GM12874 (cell line): Measurements from ENCODE around the gene MPIG6B.

Source experiments
- TF ChIP-seq, protein P1 (sequence below): IDR thresholded peaks from 2 replicates; pipeline ENCODE4 v1.5.1; 2011; ENCODE audit warnings: low read depth, mild to moderate bottlenecking, control low read depth, low read length, moderate library complexity; ENCODE audit not compliant: insufficient read depth

MPIG6B gene

DNA sequence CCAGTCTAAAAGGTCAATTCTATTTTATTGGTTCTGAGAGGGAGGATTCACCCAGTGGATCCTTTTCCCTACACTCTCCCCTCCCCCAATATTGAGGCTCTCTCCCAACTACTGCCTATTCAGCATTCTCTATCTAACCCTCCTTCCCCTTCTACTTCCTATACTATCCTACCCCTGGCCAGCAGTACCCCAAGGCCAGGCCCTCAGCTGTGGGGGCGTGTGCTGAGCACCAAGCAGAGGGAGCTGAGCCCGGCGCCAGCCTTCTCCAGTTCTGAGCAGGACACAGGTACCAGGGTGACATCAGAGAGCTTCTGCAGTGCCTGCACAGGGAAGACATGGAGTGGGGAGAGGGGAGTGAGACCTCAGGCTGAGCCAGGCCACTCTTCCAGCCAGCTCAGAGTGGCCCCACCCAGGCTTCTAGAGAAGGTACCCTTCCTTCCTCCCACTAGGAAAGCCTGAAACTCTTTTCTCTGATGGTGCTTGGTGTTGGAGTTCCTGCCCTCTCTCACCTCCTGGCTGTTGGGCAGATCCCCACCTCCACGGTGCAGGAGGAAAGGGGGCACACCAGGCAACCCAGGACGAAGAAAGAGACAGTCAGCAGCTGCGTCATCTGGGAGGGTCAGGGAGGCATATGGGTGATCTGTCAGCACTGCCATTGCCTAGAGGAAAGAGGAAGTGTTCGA is 4.0 kb downstream of the MPIG6B start:
- TF ChIP-seq, protein P1, sequence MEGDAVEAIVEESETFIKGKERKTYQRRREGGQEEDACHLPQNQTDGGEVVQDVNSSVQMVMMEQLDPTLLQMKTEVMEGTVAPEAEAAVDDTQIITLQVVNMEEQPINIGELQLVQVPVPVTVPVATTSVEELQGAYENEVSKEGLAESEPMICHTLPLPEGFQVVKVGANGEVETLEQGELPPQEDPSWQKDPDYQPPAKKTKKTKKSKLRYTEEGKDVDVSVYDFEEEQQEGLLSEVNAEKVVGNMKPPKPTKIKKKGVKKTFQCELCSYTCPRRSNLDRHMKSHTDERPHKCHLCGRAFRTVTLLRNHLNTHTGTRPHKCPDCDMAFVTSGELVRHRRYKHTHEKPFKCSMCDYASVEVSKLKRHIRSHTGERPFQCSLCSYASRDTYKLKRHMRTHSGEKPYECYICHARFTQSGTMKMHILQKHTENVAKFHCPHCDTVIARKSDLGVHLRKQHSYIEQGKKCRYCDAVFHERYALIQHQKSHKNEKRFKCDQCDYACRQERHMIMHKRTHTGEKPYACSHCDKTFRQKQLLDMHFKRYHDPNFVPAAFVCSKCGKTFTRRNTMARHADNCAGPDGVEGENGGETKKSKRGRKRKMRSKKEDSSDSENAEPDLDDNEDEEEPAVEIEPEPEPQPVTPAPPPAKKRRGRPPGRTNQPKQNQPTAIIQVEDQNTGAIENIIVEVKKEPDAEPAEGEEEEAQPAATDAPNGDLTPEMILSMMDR = no peak

DNA sequence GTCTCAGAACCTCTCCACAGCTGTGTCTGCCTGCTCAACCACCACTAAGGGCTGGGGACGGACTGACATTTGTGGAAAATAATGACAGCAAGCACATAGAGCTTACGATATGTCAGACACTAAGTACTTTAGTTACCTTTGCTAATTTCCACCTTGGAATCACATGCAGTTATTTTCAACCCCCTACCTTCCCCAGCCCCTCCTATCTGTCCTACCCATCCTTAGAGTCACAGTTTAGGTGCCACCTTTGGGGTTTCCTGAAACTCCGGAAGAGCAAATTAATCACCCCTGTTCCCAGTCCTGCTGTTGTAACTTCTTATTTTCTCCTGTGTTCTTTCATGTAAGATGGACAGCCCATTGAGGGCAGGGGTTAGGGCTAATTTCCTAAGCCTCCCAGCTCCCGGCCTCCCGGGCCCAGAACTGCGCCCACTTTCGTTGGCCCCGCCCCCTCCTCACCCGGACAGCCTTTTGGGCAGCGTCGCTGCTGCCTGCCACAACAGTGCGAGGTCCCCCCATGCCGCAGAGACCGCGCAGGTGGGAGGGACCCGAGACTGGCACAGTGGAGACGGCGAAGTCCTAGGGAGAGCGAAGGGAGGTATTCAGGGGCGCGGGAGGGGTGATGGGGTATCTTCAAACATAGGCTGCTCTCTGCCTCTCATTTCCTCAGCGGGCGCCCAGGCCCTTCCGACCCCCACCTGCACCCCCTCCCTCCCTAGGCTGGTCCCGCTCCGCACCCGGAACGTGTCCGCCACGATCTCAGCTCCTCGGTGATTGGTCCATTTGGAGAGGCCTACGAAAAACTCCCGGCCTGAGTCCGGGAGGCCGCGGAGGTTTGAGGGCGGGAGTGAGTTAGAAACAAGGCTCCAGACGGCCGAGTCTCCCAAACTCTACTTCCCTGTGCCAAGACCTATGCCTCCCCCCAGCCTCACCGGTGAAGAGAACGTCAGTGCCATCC is 4.8 kb downstream of the MPIG6B start:
- TF ChIP-seq, protein P1 = no peak

DNA sequence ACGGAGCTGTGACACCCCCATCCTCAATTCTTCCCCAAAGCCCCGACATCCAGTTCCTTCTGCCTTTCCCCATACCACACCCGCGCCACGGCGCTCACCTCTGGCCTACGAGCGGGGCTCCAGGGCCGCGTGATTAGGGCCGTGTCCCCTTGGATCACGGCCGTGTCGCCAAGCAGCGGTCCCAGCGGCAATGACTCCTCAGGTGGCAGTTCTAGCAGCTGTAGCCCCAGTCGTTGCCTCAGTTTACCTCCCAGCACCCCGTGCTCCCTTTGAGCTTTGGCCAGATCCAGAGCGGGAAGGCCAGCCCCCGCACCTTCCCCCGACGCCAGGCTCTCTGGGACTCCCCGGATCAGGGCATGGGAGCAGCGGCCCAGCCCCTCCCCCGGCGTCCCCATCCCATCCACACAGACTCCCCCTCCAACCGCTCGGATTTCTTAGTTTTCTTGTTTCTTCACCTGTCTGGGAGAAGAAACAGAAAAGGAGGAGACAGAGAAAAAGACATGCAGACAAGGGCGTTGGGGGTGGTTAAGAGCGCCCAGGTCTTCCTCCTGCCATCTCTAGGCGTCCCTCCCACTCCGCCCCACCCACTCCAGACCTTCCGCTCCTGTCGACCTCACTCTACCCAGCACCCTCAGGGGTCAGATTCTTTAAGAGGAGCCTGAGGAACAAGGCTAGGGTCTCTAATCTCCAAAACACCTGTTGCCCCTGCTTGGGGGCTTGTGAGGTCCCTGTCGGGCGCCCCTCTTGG is 5.8 kb downstream of the MPIG6B start, which contains the start of gene DDAH2:
Gene DDAH2, minus strand, starts transcription at position 533 of the 748 bp plus-strand sequence. Its CDS starts 138 bp downstream, at position 395.
- TF ChIP-seq, protein P1 = peak; percentile 84; the same call in 1 of the 2 replicates

DNA sequence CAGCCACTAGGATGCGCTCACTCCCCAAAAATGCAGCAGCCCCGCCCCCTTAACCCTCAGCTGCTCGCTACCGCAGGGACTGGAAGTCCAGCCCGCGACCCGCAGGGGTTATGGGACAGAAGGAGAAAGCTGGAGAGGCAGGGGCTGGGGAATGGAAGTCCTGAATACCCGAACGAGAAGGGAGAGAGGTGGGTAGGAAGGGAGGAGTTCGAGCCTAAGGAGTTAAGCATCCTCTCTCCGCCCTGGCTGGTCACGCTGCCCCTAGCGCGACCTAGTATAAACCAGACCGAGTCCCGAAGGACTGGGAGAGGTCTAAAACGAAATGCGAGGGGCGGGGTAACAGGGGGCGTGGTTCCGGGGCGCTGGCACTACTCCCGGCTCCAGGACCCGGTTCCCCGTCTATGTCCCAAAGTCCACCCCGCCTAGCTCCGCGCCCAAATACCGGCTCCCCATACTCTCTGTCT is 6.4 kb downstream of the MPIG6B start:
- TF ChIP-seq, protein P1 = no peak; the same call in 1 of the 2 replicates

DNA sequence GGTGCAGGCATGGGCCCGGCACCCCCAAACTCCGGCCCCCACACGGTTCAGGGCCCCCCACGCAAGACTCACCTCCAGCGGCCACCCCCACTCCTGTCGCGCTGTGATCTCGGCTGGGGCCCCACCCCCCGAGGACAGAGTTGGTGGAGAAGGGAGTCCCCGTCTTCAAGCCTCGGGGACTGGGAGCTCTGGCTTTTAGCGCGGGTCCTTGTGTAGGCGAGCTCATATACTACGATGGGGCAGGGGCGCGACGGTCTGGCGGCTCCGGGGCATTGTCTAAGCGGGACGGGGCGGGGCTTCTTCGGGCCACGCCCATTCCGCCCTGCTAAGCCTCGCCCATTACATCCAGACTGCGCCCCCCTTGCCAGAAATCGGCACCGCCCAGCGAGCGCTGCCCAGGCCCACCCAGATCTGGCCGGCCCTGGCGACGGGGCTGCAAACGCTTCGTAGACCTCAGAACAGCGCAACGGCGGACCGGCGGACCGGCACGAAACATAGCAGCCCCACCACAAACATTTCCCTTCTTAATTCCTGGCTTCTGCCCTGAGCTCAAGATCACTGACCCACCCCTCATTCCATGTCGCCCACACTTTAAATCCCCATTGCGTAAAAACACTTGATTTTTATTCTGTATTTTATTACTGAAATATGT is 6.9 kb downstream of the MPIG6B start:
- TF ChIP-seq, protein P1 = no peak

DNA sequence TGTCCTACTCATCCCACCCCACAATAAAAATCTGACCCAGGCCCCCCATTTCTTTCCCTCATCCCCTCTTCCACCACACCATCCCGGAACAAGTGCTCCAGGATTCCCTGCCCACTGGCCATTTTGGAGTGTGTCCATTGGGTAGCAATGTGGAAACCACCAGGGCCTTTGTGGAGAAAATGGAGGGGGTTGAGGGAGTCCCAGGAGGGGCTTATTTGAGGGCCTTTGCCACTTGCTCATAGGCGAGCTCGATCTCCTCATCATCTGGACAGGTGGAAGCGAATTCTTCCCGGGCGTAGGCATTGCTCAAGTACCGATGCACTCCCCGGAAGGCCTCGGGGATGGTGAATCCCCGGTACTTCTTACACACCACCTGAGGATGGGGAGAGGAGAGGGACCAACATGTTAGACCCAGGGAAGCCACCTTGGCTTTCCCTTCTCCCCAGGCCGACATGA is 7.5 kb downstream of the MPIG6B start:
- TF ChIP-seq, protein P1 = no peak
